Left kidney (tissue), 2 donors: ENCODE results near the gene SMOC2. TPM values are rescaled to one million over a fixed set of nuclear protein-coding genes. Genes with fewer than 3 reads are reported as not detected.

Experiments used
- DNase-seq: peaks from one replicate; pipeline ENCODE4 v3.0.0-alpha.2; 2013
- polyA plus RNA-seq: library from polyadenylated mRNA; unstranded; fragments of 120-200 nt; gene quantifications from one replicate; pipeline ENCODE4 v1.2.1, GENCODE V29; 2013; ENCODE audit not compliant: insufficient read length

Gene SMOC2
- polyA plus RNA-seq, 1 donor, result 20.5 TPM

- no peak for DNase-seq
These were observed 76.2 kb downstream of the SMOC2 start for GRCh38 chr6:168516944-168517741.

GRCh38 chr6:168517742-168518347, 76.9 kb downstream of the SMOC2 start:
- no peak for DNase-seq

GRCh38 chr6:168518348-168518745, 77.4 kb downstream of the SMOC2 start:
- DNase-seq, result no peak

GRCh38 chr6:168518867-168519266, 77.9 kb downstream of the SMOC2 start:
- no peak for DNase-seq

GRCh38 chr6:168520233-168520632, 79.2 kb downstream of the SMOC2 start:
- no peak for DNase-seq

- no peak for DNase-seq
These were observed 83.6 kb downstream of the SMOC2 start for GRCh38 chr6:168524571-168525001.

- no peak for DNase-seq
These were observed 84.1 kb downstream of the SMOC2 start for GRCh38 chr6:168525114-168525513.

- DNase-seq, result no peak
These were observed 85.1 kb downstream of the SMOC2 start for GRCh38 chr6:168525926-168526630.

GRCh38 chr6:168526841-168527281, 85.9 kb downstream of the SMOC2 start:
- DNase-seq, result no peak

GRCh38 chr6:168527451-168528210, 86.6 kb downstream of the SMOC2 start:
- no peak for DNase-seq

- no peak for DNase-seq
These were observed 87.6 kb downstream of the SMOC2 start for GRCh38 chr6:168528474-168529095.

- DNase-seq, result no peak
These were observed 88.2 kb downstream of the SMOC2 start for GRCh38 chr6:168529214-168529613.

GRCh38 chr6:168530653-168531071, 89.7 kb downstream of the SMOC2 start:
- no peak for DNase-seq

GRCh38 chr6:168532070-168532469, 91.1 kb downstream of the SMOC2 start:
- DNase-seq, result no peak

- no peak for DNase-seq
These were observed 92.4 kb downstream of the SMOC2 start for GRCh38 chr6:168533414-168533813.

GRCh38 chr6:168534265-168534664, 93.3 kb downstream of the SMOC2 start:
- DNase-seq, result no peak

GRCh38 chr6:168535711-168536110, 94.7 kb downstream of the SMOC2 start:
- no peak for DNase-seq

GRCh38 chr6:168536196-168536595, 95.2 kb downstream of the SMOC2 start:
- DNase-seq, result no peak

GRCh38 chr6:168536665-168537539, 95.9 kb downstream of the SMOC2 start:
- no peak for DNase-seq

- no peak for DNase-seq
These were observed 96.5 kb downstream of the SMOC2 start for GRCh38 chr6:168537540-168537884.
